Superior temporal gyrus (tissue), 1 donor: ENCODE results near the gene APOC3.
A peak's percentile ranks its signal among the peaks of the same experiment; 100 is the strongest.
"Not testable (repeated sequence)": the region's sequence is repeated elsewhere in the genome, so short reads cannot be mapped to it uniquely, and the experiment has no call there.

ENCODE experiments used
- DNase-seq: peaks from one replicate; pipeline ENCODE4 v3.0.0-alpha.2; 2016; ENCODE audit errors: extremely low spot score

Gene APOC3

DNA sequence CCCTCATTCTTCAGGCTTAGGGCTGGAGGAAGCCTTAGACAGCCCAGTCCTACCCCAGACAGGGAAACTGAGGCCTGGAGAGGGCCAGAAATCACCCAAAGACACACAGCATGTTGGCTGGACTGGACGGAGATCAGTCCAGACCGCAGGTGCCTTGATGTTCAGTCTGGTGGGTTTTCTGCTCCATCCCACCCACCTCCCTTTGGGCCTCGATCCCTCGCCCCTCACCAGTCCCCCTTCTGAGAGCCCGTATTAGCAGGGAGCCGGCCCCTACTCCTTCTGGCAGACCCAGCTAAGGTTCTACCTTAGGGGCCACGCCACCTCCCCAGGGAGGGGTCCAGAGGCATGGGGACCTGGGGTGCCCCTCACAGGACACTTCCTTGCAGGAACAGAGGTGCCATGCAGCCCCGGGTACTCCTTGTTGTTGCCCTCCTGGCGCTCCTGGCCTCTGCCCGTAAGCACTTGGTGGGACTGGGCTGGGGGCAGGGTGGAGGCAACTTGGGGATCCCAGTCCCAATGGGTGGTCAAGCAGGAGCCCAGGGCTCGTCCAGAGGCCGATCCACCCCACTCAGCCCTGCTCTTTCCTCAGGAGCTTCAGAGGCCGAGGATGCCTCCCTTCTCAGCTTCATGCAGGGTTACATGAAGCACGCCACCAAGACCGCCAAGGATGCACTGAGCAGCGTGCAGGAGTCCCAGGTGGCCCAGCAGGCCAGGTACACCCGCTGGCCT is 641 bp downstream of the APOC3 start:
- no peak for DNase-seq

DNA sequence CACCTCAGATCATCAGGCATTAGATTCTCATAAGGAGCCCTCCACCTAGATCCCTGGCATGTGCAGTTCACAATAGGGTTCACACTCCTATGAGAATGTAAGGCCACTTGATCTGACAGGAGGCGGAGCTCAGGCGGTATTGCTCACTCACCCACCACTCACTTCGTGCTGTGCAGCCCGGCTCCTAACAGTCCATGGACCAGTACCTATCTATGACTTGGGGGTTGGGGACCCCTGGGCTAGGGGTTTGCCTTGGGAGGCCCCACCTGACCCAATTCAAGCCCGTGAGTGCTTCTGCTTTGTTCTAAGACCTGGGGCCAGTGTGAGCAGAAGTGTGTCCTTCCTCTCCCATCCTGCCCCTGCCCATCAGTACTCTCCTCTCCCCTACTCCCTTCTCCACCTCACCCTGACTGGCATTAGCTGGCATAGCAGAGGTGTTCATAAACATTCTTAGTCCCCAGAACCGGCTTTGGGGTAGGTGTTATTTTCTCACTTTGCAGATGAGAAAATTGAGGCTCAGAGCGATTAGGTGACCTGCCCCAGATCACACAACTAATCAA is 2.2 kb downstream of the APOC3 start:
- no peak for DNase-seq

DNA sequence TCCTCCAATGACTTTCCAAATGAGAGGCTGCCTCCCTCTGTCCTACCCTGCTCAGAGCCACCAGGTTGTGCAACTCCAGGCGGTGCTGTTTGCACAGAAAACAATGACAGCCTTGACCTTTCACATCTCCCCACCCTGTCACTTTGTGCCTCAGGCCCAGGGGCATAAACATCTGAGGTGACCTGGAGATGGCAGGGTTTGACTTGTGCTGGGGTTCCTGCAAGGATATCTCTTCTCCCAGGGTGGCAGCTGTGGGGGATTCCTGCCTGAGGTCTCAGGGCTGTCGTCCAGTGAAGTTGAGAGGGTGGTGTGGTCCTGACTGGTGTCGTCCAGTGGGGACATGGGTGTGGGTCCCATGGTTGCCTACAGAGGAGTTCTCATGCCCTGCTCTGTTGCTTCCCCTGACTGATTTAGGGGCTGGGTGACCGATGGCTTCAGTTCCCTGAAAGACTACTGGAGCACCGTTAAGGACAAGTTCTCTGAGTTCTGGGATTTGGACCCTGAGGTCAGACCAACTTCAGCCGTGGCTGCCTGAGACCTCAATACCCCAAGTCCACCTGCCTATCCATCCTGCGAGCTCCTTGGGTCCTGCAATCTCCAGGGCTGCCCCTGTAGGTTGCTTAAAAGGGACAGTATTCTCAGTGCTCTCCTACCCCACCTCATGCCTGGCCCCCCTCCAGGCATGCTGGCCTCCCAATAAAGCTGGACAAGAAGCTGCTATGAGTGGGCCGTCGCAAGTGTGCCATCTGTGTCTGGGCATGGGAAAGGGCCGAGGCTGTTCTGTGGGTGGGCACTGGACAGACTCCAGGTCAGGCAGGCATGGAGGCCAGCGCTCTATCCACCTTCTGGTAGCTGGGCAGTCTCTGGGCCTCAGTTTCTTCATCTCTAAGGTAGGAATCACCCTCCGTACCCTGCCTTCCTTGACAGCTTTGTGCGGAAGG is 2.9 kb downstream of the APOC3 start:
- DNase-seq, result no peak

DNA sequence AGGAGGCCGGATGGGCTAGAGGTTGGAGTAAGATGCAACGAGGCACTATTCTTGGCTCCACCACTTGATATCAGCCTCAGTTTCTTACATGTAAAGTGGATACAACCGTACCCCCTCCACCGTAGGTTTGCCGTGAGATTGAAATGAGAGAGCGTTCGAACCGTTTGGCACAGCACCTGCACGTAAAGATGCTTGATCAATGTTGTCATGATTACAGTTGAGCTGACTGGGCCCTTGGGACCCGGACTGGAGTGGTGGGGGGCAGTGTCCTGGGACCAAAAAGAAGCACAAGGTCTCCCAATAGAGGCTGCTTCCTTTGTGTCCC is 3.7 kb downstream of the APOC3 start:
- DNase-seq, result no peak

DNA sequence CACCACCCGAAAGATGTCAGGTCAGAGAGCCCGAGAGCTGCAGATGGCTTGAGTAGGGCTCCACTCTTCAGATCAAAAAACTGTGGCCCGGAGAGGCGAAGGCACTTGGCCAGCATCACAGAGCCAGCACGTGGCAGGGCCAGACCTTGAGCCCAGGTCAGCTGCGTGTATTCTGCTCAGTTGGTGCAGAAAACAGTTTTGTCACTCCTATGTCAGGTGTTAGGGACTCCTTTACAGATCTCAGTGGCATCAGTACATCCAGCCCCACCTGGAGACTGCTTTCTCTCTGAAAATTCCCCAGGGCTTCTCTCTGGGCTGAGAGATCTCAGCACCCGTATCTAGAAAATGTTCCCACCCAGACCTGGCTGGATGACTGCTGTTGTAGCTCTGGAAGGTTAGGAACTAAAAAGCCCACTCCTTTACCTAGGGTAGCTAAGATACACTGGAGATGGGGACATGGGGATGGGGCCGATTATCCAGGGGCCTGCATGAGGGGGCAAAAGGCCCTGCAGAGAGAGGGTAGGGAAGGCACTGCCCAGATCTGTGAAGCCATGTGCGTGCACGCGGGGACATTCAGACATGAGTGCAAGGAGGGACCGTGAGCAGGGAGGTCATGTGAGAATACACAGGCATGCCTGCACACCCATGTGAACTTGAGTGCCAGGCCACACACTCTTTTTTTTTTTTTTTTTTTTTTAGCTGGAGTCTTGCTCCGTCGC is 4.3 kb downstream of the APOC3 start:
- DNase-seq, result no peak

DNA sequence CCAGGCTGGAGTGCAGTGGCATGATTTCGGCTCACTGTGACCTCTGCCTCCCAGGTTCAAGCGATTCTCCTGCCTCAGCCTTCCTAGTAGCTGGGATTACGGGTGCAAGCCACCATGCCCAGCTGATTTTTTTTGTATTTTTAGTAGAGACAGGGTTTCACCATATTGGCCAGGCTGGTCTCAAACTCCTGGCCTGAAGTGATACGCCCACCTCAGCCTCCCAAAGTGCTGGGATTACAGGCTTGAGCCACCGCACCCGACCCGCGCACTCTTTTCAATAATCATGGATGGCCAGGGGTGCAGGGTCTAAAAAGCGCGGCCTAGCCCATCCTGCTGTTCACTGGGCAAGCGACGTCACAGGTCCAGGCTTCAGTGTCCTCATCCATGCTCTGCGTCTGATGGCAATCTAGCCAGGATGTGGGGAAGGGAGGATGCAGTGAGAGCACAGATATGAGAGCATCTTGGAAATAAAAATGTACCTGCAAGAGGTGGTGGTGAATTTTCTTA is 4.9 kb downstream of the APOC3 start:
- DNase-seq, result not testable (repeated sequence)

DNA sequence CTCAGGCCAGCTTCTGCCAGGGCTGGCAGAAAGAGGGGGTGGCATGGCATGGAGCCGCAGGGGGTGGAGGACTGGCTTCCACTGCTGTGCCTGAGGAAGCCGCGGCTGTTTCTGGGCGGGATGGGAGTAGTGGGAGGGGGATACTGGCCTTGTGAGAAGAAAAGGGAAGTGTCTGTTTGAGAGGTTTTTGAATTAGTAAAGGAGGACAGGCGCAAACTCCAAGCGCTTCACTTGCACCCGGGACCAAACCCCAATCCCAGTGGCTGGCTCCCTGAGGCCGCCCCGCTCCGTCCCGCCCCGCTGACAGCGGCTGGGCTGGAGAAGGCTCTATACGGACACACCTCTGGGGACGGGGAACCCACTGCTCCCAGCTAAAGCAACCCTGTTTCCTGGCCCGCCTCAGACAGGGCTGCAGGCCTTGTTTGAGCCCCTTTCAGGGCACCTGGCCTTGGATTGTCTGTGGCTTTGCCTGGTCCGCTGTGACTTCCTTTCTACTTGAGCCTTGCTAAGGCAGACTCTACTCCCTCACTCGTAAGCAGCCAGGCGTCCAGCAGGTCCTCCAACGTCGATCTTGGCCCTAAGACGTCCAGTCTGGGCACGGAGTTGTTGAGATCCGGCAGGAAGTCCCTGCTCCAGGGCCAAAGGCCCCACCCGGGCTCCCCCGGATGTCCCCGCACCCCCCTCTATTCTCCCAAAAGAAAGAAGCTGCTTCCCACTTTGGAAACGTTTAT is 5.5 kb downstream of the APOC3 start:
- DNase-seq, result no peak

DNA sequence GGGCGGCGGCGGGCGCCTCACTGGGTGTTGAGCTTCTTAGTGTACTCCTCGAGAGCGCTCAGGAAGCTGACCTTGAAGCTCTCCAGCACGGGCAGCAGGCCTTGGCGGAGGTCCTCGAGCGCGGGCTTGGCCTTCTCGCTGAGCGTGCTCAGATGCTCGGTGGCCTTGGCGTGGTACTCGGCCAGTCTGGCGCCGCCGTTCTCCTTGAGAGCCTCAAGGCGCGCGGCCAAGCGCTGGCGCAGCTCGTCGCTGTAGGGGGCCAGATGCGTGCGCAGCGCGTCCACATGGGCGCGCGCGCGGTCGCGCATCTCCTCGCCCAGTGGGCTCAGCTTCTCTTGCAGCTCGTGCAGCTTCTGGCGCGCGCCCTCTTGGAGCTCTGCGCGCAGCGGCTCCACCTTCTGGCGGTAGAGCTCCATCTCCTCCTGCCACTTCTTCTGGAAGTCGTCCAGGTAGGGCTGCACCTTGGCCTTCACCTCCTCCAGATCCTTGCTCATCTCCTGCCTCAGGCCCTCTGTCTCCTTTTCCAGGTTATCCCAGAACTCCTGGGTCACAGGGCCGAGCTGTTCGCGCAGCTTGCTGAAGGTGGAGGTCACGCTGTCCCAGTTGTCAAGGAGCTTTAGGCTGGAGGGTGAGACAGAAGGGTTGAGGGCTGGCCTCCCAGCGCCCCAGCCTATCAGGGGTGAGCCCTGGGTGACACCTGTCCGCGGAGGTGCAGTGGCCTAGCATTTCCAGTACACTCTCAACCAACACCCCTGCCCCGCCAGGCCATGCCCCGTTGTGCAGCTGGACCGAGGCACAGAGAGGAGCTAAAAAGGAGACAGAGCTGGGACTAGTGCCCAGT is 6.3 kb downstream of the APOC3 start:
- peak; percentile 77 for DNase-seq

DNA sequence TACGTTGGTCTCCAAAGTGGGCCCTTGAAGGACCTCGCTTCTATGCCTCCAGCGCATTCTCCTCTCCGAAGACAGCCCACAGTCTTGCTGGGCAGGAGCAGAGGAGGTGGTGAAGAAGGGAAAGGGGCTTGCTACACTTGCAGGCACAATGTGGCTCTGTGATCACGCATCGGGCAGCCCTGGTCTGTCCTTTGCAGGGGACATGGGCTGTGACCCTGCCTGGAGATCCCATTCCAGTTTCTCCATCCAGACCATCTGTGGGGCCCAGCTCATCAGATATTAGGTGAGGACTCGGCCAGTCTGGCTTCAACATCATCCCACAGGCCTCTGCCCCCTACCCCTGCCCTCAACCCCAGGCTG is 6.9 kb downstream of the APOC3 start:
- no peak for DNase-seq

DNA sequence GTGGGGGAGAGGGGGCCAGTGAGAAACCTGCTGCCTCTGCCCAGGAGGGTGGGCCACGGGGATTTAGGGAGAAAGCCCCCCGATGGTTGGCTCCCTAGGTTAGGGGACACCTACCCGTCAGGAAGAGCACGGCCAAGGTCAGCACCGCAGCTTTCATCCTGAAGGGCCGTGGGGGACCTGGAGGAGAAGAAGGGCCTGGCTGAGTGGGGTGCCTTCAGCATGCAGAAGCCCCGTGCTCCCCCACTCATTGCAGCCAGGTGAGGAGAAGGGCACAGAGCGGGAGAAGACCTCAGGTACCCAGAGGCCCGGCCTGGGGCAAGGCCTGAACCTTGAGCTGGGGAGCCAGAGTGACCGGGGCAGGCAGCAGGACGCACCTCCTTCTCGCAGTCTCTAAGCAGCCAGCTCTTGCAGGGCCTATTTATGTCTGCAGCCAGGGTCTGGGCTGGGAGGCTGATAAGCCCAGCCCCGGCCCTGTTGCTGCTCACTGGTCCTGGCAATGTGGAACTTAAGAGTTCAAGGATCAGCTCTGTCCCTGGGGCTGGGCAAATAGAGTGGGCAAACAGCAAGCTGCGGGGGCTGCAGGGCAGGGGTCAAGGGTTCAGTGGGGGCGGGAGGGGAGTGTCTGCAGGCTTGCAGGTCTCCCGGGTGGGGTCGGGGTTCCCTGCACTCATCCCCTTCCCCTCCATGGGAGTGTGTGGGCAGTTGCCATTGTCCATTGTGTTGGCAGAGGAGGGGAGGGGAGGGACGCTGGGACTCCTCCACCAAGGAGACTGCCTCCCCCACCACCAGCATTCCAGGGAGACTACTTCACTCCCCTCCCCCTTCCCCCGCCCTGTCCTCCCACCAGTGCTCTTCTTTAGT is 7.8 kb downstream of the APOC3 start, which contains the start of gene APOA1:
Gene APOA1, minus strand, starts transcription at position 392 of the 861 bp plus-strand sequence. Its CDS starts 235 bp downstream, at position 157.
- no peak for DNase-seq

DNA sequence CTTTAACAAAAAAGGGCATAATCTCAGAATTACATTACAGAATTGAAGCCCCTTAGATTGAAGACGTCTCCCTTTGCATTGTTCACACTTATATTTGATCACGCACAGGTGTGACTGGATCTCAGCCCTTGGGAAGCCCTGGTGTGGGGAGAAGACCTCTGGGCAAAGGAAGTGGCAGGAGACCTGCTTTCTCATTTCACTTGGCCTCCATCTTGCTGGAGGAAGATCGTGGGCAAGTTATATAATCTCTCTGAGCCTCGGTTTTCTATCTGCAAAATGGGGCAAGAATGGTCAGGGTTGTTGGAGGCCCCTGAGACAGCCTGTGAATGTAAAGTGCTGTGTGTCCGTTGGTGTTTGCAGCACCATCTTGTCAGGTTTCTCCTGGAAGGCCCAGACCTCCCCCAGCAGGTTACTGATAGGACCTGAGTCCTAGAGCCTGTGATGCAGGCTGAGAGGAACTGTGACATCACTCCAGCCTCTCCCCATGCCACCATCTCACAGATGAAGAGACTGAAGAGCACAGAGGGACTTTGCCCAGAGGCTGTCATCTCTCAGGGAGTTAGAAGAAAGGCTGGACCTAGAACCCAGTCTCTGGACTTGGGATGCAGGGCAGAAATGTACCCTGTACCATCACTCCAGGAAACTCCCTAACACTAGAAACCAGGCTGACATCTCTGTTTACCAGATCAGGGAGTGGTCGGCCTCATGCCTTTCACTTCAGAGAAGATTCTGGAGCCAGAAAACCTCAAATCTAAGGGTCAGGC is 8.8 kb downstream of the APOC3 start:
- no peak for DNase-seq

DNA sequence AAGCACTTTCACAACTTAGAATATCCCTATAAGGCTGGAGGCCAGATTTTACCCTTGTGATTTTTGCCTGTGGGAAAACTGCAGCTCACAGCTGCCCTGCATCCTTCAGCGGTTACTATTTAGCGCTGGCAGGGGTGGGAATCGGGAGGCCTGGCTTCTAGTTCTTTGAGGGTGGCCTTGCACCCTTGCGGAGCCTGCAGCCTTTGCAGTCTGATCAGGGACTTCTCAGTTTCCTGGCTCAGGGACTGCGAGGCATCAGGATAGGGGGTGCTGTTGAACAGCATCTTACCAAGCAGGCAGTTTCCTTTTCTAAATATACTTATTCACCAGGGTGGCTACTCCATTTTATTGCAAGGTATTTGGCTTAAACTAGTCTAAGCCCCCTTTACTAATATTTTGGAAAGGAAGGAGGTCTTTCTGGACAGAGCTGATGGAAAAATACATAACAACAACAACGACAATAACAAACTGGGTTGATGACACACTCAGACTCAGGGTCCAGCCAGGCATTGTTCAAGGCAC is 10.6 kb downstream of the APOC3 start:
- DNase-seq, result peak; percentile 50

DNA sequence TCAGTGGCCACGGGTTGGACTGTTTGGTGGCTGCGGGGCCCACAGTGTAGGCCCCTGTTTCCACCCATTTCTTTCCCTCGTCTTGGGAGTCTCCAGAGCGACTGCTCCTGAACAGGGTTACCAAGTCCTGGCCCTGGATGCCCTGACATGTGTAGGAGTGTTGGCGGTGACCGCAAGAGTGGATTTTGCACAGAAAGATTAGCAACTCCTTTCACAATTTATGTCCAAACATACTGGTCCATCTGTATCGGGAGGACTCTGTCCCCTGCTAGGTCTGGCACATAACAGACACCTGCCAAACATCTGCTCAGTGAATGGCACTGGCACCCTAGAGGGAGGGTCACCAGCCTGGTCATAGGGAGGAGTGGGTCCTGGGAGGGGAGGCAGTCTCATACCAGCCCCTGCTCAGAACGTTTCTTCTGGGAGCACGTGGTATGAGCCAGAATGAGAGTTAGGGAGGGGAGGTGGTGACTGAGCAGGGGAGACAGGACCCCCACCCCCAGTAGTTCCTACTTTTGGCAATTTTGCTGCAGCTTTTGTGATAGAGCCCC is 11.1 kb downstream of the APOC3 start:
- DNase-seq, result no peak

DNA sequence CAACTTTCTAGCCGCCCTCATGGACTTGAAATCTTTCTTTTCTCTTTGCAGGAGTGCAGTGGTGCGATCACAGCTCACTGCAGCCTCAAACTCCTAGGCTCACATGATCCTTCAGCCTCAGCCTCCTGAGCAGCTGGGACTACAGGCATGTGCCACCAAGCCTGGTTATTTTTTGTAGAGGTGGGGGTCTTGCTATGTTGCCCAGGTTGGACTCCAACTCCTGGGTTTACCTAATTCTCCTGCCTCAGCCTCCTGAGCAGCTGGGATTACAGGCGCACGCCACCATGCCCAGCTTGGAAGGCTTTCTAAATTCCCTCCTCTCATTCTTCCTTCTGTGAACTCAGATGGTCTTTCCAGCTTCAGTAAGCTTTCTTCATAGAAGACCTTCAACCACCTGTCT is 12.4 kb downstream of the APOC3 start:
- DNase-seq, result no peak

DNA sequence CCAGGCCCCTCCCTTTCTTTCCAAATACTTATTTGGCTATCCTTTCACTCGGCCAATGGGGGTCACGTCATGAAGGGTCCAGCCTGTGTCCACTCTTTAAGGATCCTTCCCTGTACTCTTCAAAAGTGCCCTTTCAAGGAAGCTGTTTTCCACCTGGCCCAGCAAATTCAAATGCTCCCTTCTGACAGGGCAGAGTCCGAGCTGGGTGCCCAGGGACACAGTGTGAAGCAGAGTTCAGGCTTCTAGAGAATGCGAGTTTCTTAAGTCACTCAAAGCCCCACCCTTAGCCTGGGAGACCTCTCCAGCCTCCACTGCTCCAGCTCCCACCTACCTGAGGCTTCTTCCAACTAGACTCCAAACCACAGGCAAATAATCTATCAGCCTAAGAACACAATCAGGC is 13.2 kb downstream of the APOC3 start:
- no peak for DNase-seq

DNA sequence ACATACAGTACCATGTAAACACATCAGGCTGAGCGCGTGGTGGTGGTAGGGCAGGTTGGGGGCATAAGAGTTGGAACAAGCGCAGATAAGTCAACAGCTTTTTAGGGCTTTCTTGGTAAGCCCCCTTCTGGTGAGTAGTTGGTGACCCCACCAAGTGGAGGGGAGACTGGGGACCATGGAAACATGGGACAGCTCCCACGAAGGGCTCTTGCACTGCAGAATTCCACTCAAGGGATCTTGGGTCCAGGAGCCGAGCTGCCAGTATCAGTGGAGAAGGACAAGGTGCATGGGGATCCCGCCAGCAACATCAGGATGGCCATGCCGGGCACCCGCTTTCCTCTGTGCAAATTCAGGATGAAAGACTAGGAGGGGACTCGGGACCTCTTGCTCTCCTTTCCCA is 14.0 kb downstream of the APOC3 start:
- DNase-seq, result no peak

DNA sequence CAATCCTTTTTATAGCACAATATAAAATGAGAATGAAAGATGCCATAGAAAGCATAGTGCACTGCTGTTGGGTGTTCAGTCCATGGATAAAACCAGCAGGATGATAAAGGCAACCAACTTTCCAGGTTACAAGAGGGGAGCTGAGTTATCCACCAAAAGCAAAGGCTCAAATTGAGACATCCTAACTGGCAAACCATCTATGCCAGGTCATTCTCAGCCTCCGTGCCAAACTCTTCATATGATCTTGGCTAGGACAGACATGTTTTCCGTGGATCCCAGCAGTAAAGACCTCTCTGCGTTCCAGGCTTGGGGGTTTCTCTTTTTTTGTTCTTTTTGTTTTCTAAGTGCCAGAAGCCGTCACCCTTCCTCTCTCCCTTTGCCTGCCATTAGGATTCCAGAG is 15.0 kb downstream of the APOC3 start:
- DNase-seq, result no peak

DNA sequence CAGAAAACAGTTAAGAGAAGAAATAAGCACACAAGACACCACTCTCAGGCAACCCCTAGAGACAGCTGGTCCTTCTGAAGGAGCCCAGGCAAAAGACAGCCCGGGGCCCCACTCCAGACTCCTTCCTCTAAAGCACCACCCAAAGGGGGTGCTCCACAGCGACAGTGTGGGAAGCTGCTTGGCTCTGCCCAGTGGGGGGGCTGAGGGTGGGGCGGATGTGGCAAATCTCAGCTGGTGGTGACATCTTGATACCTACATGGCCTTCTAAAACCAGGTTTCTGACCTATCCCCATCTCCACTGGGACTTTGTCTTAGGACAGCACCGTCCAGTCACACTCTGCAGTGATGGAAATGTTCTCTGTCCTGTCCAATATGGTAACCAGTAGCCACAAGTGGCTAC is 17.9 kb downstream of the APOC3 start:
- DNase-seq, result no peak
